HG03521 (cell line): Measurements from ENCODE around the gene ENG.

Source experiments
- ATAC-seq: cut with Tn5 transposase; IDR thresholded peaks from one replicate; pipeline ENCODE4 v1.9.1; 2021; ENCODE audit warnings: mild to moderate bottlenecking, moderate library complexity; ENCODE audit not compliant: unreplicated experiment

ENG gene

GRCh38 chr9:127778280-127779135 is 76.0 kb downstream of the ENG start, which contains the start of gene SH2D3C:
TSS of gene SH2D3C (minus strand) at chr9:127778666. CDS start at chr9:127778627, 39 bp downstream.
- no peak for ATAC-seq

- no peak for ATAC-seq
These were observed 77.0 kb downstream of the ENG start for GRCh38 chr9:127777368-127777980.

- ATAC-seq = no peak
These were observed 77.6 kb downstream of the ENG start for GRCh38 chr9:127776924-127777289.

- no peak for ATAC-seq
These were observed 78.1 kb downstream of the ENG start for GRCh38 chr9:127776195-127776923.

- ATAC-seq = no peak
These were observed 80.5 kb downstream of the ENG start for GRCh38 chr9:127773981-127774380.

- ATAC-seq = no peak
These were observed 81.2 kb downstream of the ENG start for GRCh38 chr9:127773272-127773671.

- no peak for ATAC-seq
These were observed 81.9 kb downstream of the ENG start for GRCh38 chr9:127772603-127773002.

GRCh38 chr9:127771570-127772189 is 82.8 kb downstream of the ENG start:
- ATAC-seq = no peak

- peak; percentile 87 for ATAC-seq
These were observed 83.4 kb downstream of the ENG start for GRCh38 chr9:127770905-127771569.

- ATAC-seq = no peak
These were observed 83.9 kb downstream of the ENG start for GRCh38 chr9:127770583-127770904.

GRCh38 chr9:127769929-127770582 is 84.4 kb downstream of the ENG start:
- no peak for ATAC-seq

- ATAC-seq = no peak
These were observed 85.4 kb downstream of the ENG start for GRCh38 chr9:127769101-127769500.

- ATAC-seq = no peak
These were observed 85.8 kb downstream of the ENG start for GRCh38 chr9:127768698-127769097.

- ATAC-seq = no peak
These were observed 86.5 kb downstream of the ENG start for GRCh38 chr9:127767909-127768331.

GRCh38 chr9:127767410-127767809 is 87.0 kb downstream of the ENG start:
- no peak for ATAC-seq

GRCh38 chr9:127765418-127765817 is 89.0 kb downstream of the ENG start:
- no peak for ATAC-seq
